IgD-negative memory B cell (primary cell): ENCODE measurements around the gene MEX3B. TPM values are rescaled to one million over a fixed set of nuclear protein-coding genes. Genes with fewer than 3 reads are reported as not detected.

Experiments used
- H3K27ac Mint-ChIP-seq, 3 donors: one replicate each; pipeline ENCODE4 v1.8.0; 2020 to 2022; ENCODE audit warnings: mild to moderate bottlenecking in 3 of 3, mixed read lengths in 3 of 3, moderate library complexity in 1 of 3
- H3K27me3 Mint-ChIP-seq: one replicate; pipeline ENCODE4 v1.8.0; 2021; ENCODE audit warnings: mixed read lengths
- H3K36me3 Mint-ChIP-seq: one replicate; pipeline ENCODE4 v1.8.0; 2020; ENCODE audit warnings: mild to moderate bottlenecking, mixed read lengths
- H3K4me1 Mint-ChIP-seq, 3 donors: one replicate each; pipeline ENCODE4 v1.8.0; 2020 to 2022; ENCODE audit warnings: mixed read lengths in 3 of 3, mild to moderate bottlenecking in 1 of 3
- H3K4me3 Mint-ChIP-seq, 4 donors: one replicate each; pipeline ENCODE4 v1.8.0; 2020 to 2022; ENCODE audit warnings: mild to moderate bottlenecking in 4 of 4, mixed read lengths in 4 of 4, moderate library complexity in 3 of 4
- H3K9me3 Mint-ChIP-seq, 3 donors: one replicate each; pipeline ENCODE4 v1.8.0; 2020 to 2021; ENCODE audit warnings: mixed read lengths in 3 of 3, mild to moderate bottlenecking in 1 of 3
- polyA plus RNA-seq: library from polyadenylated mRNA; unstranded; fragments of 300-500 nt; fragmentation: Illumina TruSeq; gene quantifications from one replicate; pipeline ENCODE4 v1.2.3, GENCODE V29; 2021

MEX3B gene
- polyA plus RNA-seq, 1 donor from 2014 or later: not detected

DNA sequence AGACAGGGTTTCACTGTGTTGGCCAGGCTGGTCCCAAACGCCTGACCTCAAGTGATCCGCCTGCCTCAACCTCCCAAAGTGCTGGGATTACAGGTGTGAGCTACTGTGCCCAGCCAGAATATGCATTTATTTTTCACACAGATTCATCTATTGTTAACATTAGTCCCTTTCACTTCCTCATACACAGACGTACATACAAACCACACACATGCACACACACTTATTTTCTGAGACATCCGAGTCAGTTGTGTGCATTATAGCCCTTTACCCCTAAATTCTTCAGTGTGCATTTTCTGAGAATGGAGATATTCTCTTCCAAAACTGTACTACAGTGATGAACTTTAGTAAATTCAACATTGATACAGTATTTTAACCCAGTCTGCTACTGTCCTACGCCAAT is 15.0 kb upstream of the MEX3B start:
- Mint-ChIP-seq H3K27me3 (peaks cover 38% of the 10 kb centered on the region), H3K36me3 (no peaks in the 10 kb centered on the region), H3K4me1 (peaks cover 0 to 4% (median 2%) of the 10 kb centered on the region in 3 donors)

DNA sequence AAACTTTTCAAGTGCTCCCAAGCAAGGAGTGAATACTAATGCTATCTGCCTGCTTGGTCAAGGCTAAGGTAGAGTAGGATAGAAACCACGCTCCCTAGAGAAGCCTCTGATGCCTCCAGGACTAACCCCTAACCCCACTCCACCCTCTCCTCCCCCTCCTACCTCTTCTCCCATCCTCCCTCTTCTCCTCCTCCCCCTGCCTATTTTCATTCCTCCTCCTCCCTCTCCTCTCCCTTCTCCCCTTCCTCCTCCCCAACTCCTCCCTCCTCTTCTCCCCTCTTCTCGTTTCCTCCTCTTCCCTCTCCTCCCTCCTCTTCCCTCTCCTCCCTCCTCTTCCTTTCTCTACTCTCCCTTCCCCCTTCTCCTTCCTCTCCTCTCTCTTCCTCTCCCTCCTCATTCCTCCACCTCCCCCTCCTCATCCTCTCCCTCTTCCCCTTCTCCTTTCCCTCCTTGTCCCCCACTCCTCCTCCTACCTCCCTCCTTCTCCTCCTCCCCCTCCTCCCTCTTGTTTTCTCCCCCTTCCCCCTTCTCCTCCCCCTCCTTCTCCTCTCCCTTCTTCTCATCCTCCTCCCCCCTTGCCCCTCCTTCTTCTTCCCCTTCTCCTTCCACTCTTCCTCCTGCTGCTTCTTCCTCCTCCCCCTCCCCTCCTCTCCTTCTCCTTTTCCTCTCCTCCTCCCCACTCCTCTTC is 12.8 kb upstream of the MEX3B start:
- Mint-ChIP-seq H3K27me3 (peaks cover 40% of the 10 kb centered on the region), H3K4me1 (peaks cover 0 to 4% (median 2%) of the 10 kb centered on the region in 3 donors), H3K4me3 (no peak overlapping the region), H3K36me3 (peaks cover 2% of the 10 kb centered on the region), H3K27ac (no peak overlapping the region), H3K9me3 (peaks cover 0 to 2% (median 0%) of the 10 kb centered on the region in 3 donors)

More for the DNA sequence above, 15.0 kb upstream of the MEX3B start:
- Mint-ChIP-seq H3K4me3 (no peak overlapping the region), H3K27ac (no peak overlapping the region), H3K9me3 (peaks cover 0 to 2% (median 2%) of the 10 kb centered on the region in 3 donors)

DNA sequence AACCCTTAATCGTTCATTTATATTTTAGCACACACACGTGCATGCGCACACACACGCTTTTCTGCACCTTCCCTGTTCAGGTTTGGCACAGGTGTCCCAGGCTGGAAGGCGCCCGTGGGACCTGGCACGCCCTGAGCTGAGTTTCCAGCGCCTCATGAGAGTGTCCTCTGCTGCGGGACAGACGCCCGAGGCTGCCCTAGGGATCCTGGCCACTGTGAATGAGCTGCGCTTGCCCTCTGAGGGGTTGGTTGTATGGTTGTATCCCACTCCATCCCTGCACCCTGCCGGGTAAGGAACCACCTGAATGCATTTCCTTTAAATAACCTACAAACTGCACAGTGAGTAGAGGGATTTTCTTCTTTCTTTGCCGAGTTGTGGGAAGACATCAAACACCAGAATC is 12.2 kb upstream of the MEX3B start:
- H3K9me3 Mint-ChIP-seq: peaks cover 0 to 2% (median 0%) of the 10 kb centered on the region in 3 donors
- peak overlapping the region in 1 of 3 donors; percentile 22 for H3K27ac Mint-ChIP-seq
- peaks cover 40% of the 10 kb centered on the region for H3K27me3 Mint-ChIP-seq
- peaks cover 5% of the 10 kb centered on the region for H3K36me3 Mint-ChIP-seq
- peaks cover 0 to 4% (median 2%) of the 10 kb centered on the region in 3 donors for H3K4me1 Mint-ChIP-seq
- no peak overlapping the region for H3K4me3 Mint-ChIP-seq

DNA sequence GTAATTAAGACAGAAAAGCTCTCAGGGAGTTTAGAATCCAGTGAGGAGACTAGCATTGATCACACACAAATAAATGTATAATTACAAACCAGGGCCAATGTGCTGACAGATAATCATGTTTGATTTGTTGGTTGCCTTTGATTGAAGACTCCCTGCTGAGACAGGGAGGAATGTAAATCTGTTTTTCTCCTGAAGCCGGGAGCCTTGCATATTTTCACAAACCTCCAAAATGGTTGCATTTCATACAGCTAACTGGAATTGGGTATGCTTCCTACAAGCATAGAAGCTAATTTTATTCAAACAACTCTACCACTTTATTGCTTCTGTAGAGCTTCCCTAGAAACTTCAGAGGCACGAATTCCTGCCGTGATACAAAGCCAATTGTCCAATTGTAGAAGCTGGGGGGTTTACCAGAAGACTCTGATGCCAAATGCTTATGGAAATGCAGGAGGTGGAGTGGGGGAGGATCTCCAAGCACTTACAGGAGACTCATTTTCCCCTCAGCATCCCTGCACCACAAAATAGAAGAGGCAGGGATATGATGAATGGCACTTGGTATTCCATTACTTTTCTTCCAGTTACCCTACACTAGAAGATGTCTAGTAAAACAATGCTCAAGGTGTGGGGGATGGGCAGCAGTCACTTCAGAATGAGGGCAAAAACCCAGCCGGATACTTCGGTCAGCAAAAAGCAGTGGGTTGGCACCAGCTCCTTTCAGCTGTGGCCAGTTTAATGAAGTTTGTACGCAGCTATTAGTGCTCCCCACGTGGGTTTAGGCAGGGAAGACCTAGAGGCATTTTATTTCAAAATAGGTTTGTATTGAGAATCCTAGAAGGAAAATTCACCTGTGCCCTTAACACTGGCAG is 11.4 kb upstream of the MEX3B start:
- Mint-ChIP-seq H3K27ac (peak overlapping the region in 1 of 3 donors; percentile 22), H3K27me3 (peaks cover 40% of the 10 kb centered on the region), H3K4me3 (no peak overlapping the region), H3K4me1 (peaks cover 0 to 2% (median 2%) of the 10 kb centered on the region in 3 donors), H3K9me3 (peaks cover 0 to 2% (median 0%) of the 10 kb centered on the region in 3 donors), H3K36me3 (peaks cover 5% of the 10 kb centered on the region)

DNA sequence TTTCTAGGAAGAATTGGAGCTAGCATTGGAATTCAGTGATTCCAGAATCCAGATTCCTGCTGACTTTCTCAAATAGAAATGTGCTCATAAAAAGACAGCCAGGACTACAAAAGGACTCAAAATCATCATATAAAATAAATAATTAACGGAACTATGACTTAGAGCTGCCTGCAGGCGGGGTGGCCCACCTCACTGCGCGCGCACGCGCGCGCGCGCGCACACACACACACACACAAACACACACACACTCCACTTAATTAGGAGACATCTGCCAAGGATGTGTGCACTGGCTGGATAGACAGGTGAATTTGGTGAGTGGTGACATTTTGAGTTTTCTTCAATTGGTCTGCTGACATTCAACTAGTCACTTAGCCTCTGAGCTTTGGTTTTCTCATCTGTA is 6.9 kb upstream of the MEX3B start:
- Mint-ChIP-seq H3K27me3 (peaks cover 26% of the 10 kb centered on the region), H3K4me1 (peaks cover 0 to 2% (median 0%) of the 10 kb centered on the region in 3 donors), H3K9me3 (no peaks in the 10 kb centered on the region), H3K27ac (no peak overlapping the region), H3K4me3 (no peak overlapping the region), H3K36me3 (peaks cover 5% of the 10 kb centered on the region)

DNA sequence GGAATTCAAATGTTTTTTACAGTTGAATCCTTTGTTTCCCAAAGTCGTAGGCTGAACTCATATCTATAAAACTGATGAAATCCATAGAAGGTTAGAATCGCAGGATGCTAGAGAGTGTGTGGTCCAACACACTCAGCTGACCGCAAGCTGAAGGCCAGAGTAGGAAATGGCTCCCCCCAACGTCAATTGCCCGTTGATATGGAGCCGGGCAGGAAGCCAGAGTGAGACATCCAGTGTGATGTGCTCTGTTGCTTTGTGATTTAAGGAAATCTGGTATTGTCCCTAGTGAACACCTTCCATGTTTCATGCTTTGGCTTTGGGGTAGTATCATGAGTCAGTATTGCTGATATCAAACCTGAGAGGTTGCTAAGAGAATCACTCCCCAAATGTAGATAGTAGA is 5.8 kb upstream of the MEX3B start:
- H3K4me3 Mint-ChIP-seq: no peak overlapping the region
- no peaks in the 10 kb centered on the region for H3K9me3 Mint-ChIP-seq
- H3K36me3 Mint-ChIP-seq: peaks cover 5% of the 10 kb centered on the region
- H3K4me1 Mint-ChIP-seq: peaks cover 0 to 2% (median 0%) of the 10 kb centered on the region in 3 donors
- peaks cover 20% of the 10 kb centered on the region for H3K27me3 Mint-ChIP-seq
- H3K27ac Mint-ChIP-seq: no peak overlapping the region

DNA sequence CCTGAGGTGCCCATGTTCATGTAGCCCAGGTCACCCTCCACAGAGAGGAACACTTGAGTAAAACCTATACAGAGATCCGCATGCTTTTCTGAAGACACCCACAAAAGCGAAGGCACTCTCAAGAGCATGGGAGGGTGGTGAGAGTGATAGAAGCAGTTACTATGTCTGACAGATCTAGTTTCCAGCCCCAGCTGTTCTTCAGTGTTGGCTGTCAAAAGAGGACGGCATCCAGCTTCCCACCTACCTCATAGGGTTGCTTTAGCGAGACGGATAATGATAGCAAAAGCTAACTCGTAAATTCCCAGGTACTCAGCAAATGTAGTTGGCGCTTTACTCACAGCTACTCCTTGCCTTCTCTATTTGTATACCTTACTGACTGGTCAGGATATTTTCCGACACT is 3.0 kb upstream of the MEX3B start:
- Mint-ChIP-seq H3K4me1 (peaks cover 0 to 5% (median 0%) of the 10 kb centered on the region in 3 donors), H3K36me3 (peaks cover 3% of the 10 kb centered on the region), H3K9me3 (no peaks in the 10 kb centered on the region), H3K27ac (peak overlapping the region in 1 of 3 donors; percentile 64), H3K27me3 (peaks cover 20% of the 10 kb centered on the region), H3K4me3 (peak overlapping the region in 2 of 4 donors; percentile 4 to 85)

DNA sequence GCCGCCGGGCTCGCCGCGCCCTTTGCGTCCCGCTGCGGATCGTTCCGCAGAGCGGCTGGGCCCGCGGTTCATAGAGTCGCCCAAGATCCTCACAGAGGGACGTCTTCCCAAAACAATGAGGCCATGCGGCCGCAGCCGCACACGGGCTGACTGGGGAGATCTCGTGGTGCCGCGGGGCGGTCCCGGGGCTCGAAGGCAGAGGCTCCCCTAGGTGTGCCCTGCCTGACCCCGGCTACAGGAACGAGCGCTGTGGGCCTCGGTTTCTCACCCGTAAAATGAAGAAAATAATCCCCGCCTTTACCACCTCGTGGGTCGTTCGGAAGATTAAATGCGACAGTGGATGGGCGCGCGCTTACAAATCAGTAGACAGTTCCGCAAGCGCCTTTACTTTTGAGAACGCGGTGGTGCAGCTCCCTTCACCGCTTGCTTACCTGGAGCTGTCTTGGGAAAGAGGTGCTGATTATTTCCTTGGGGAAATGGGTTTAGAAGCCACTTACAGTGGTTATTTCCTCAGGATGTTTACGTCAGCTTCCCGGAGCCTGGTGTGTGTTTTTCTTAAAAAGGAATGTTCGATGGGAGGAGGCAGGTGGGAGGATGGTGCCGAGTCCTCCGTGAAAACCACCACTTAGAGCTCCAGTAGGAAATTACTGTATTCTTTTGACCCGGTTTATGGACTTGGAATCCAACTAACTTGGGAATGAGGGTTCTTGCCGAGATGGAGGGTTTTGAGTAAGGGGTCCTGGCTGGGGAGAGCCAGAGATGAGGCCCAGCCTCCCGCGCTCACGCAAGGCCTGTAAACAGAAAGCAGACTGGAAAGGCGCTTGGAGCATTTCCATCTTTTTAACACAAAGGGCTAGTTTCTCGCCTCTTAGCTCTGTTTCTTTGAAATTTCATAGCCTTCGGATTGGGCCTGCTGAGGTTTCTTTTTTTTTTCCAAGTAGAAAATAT is 1.9 kb upstream of the MEX3B start:
- H3K27me3 Mint-ChIP-seq: peaks cover 20% of the 10 kb centered on the region
- peak overlapping the region; percentile 71 to 89 (median 81) for H3K4me3 Mint-ChIP-seq
- no peaks in the 10 kb centered on the region for H3K9me3 Mint-ChIP-seq
- H3K36me3 Mint-ChIP-seq: no peaks in the 10 kb centered on the region
- peaks cover 0 to 5% (median 0%) of the 10 kb centered on the region in 3 donors for H3K4me1 Mint-ChIP-seq
- peak overlapping the region in 1 of 3 donors; percentile 64 for H3K27ac Mint-ChIP-seq

DNA sequence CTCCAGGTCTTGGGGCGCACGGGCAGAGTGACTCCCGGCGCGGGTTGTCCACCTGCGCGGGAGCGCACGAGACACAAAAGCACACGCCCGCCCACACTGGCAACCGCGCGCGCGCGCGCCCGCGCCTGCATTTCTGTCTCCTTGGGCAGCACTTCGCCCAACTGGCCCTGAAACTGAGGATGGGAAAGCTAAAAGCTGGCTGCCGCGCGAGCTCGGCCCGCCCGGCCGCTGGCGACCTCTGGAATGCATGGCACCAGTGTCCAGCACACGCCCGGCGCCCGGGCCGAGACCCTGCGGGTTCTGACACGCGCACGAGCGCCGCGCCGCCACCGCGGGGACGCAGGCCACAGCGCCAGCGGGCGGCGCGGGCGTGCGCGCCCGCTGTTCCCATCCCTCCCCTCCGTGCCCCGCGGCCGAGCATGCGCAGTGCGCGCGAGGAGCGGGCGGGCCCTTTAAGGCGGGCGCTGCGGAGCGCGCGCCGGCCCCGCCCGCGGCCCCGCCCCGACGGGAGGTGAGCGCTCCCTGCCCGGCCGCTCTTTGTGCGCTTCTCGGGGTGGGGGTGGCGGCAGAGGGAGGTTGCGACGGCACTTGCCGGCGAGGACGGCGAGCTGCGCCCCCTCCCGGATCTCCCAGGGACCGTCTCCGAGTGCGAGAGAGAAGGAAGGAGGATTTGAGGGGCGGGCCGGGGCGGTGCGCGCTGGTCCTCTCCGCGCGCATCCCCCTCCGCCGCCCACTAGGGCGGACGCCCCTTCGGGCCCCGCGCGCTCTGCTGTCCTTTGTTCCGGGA is 1.0 kb upstream of the MEX3B start:
- Mint-ChIP-seq H3K4me3 (peak overlapping the region; percentile 85 to 97 (median 91)), H3K27ac (peak overlapping the region in 1 of 3 donors; percentile 60), H3K36me3 (no peaks in the 10 kb centered on the region), H3K4me1 (peaks cover 0 to 5% (median 0%) of the 10 kb centered on the region in 3 donors), H3K27me3 (peaks cover 18% of the 10 kb centered on the region), H3K9me3 (no peaks in the 10 kb centered on the region)

DNA sequence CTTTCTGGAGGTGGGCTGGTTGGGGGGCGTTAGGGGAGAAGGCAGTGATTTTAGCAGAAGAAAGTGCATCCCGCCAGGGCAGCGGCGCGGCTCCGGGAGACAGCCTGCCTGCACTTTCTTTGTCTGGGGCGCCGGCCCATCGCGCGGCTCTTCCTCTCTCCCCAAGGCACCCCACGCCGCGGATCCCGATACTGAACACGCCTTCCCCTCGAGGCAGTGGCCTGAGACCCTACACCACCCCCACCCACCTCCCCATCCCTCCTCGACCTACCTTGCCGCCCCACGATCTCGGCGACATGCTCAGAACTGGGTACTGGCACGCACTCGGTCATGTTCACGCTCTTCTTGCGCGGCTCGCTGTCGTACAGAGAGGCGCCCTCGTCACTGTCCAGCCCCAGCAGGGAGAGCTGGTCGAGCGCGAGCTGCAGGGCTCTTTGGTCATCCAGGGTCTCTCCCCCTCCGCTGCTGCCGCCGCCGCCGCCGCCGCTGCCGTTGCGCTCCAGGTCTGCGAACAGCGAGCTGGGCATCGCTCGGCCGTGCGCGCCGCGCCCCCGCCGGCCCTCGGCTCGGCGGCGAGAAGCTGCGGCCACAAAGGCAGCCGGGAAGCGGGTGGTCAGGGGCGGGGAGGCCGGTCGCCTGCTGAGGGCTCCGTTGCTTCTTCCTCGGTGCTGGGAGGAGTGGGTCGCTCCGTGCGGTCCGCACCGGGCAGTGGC is 483 bp downstream of the MEX3B start:
- Mint-ChIP-seq H3K36me3 (no peaks in the 10 kb centered on the region), H3K9me3 (no peaks in the 10 kb centered on the region), H3K4me1 (peaks cover 0 to 3% (median 0%) of the 10 kb centered on the region in 3 donors), H3K27me3 (peaks cover 18% of the 10 kb centered on the region), H3K27ac (peak overlapping the region in 1 of 3 donors; percentile 53), H3K4me3 (peak overlapping the region; percentile 66 to 92 (median 88))

DNA sequence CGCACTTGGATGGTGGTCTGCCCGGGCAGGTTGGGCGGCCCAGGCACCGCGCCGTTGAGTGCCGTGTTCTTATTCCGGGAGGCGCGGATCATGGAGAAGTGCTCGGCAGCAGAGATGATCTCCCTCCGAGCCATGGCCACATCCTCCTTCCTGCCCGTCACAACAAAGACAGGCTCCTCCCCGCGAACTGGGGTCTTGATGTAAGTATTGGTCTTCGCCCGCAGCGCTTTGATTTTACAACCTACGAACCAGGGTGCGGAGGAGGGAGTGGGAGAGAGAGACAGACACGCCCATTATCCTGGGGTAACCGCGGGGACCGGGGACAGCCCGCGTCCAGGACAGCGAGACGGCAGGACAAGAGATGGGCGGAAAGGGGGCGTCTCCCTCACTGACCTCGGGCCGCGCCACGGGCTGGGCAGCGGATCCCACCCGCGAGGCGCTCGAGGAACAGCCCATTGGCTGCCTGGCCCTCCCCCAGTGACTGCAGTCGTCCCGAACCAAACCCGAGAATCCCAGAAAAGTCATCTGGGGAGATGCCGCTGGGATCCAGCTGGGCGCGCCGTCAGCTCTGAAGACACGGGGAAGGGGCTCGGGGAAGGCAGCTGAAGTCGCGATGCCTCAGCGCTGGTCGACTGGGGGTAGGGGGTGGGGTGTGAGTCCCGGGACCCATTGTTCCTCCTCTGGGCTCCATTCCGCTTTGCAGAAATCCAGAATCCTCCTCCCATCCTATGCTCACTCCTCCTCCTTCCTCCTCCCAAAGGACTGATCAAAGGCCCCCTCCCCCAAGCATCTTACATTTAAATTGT is 1.2 kb downstream of the MEX3B start:
- Mint-ChIP-seq H3K27me3 (peaks cover 18% of the 10 kb centered on the region), H3K36me3 (no peaks in the 10 kb centered on the region), H3K4me1 (peaks cover 0 to 3% (median 0%) of the 10 kb centered on the region in 3 donors), H3K4me3 (peak overlapping the region; percentile 66 to 92 (median 85)), H3K27ac (peak overlapping the region in 1 of 3 donors; percentile 72), H3K9me3 (no peaks in the 10 kb centered on the region)

DNA sequence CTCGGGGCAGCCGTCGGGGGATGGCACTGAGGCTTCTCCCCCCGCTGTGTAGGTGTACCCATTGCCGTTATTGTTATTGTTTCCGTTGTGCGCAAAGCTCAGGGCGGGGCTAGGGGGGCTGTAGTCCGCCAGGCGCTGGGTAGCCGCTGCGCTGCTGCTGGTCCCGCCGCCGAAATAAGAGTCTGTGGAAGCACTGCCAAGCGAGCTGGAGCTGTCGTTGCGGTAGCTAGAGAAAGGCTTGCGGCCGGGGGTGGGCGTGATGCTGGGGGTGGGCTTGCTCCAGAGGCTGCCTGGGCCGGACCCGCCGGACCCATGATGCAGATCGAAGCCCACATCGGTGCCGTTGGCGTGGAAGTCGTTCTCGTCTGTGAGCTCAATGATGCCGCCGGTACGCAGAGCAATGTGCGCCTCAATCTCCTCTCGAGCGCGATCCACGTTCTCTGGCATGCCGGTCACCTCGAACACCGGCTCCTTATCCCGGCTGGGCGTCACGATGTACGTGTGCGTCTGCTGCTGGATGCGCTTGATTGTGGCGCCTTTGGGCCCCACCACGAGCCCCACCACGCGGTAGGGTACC is 1.9 kb downstream of the MEX3B start:
- Mint-ChIP-seq H3K27me3 (peaks cover 17% of the 10 kb centered on the region), H3K27ac (peak overlapping the region in 1 of 3 donors; percentile 72), H3K36me3 (no peaks in the 10 kb centered on the region), H3K4me3 (peak overlapping the region; percentile 12 to 90 (median 48)), H3K4me1 (peaks cover 0 to 3% (median 0%) of the 10 kb centered on the region in 3 donors), H3K9me3 (no peaks in the 10 kb centered on the region)
